Panc1 (cell line): Measurements from ENCODE around the gene GSS. TPM values are rescaled to one million over a fixed set of nuclear protein-coding genes. Genes with fewer than 3 reads are reported as not detected.

Experiments
- ATAC-seq: fragments of 200-7000 bp; cut with Tn5 transposase; 2 replicates; pipeline ENCODE4 v1.9.1; 2020; ENCODE audit warnings: mild to moderate bottlenecking, moderate library complexity
- BruUV-seq: library from RNA; stranded (reverse); fragments of 400-500 nt; replicated peaks from 2 replicates; lab custom pipeline; 2021; lab: Mats Ljungman, UMichigan
- CTCF ChIA-PET: fragments of 300-600 bp; sonication (Branson Sonifier 250); formaldehyde crosslinking; loops from one replicate; lab custom pipeline; 2022; ENCODE audit warnings: antibody characterized with exemption; lab: Charles Lee
- POLR2A ChIA-PET: fragments of 300-600 bp; sonication (Branson Sonifier 250); formaldehyde crosslinking; loops from one replicate; lab custom pipeline; 2022; ENCODE audit warnings: antibody characterized with exemption; lab: Charles Lee
- DNase-seq: peaks from one replicate; pipeline ENCODE4 v3.0.0-alpha.2; 2010; ENCODE audit warnings: low read depth, low spot score
- H3K27ac ChIP-seq: 2 replicates; pipeline ENCODE4 v1.5.1; 2011; ENCODE audit warnings: mild to moderate bottlenecking, low read length, inconsistent platforms
- H3K27me3 ChIP-seq: fragments of 200-500 bp; sonication (Bioruptor generic); 2 replicates; pipeline ENCODE4 v1.6.0; 2014; ENCODE audit warnings: low read length, inconsistent platforms; ENCODE audit not compliant: control insufficient read depth, insufficient read depth
- H3K36me3 ChIP-seq: fragments of 200-500 bp; sonication (Bioruptor generic); 2 replicates; pipeline ENCODE4 v1.5.1; 2014; ENCODE audit warnings: inconsistent platforms, mild to moderate bottlenecking, low read length, moderate library complexity; ENCODE audit not compliant: control insufficient read depth, insufficient read depth
- H3K4me1 ChIP-seq: 2 replicates; pipeline ENCODE4 v1.5.1; 2011; ENCODE audit warnings: inconsistent platforms, mild to moderate bottlenecking, low read length, moderate library complexity; ENCODE audit not compliant: control insufficient read depth, insufficient read depth
- H3K4me3 ChIP-seq, 2 experiments: 2 replicates each; pipeline ENCODE4 v1.5.1; 2011 to 2012; ENCODE audit warnings: low read depth in 2 of 2, low read length in 2 of 2, mild to moderate bottlenecking in 2 of 2, inconsistent platforms in 1 of 2, moderate library complexity in 1 of 2
- H3K9me3 ChIP-seq: fragments of 200-500 bp; sonication (Bioruptor generic); 2 replicates; pipeline ENCODE4 v1.5.1; 2014; ENCODE audit warnings: low read depth, mild to moderate bottlenecking, inconsistent platforms, low read length, moderate library complexity; ENCODE audit not compliant: control insufficient read depth, insufficient read depth
- POLR2AphosphoS5 ChIP-seq: IDR thresholded peaks from 2 replicates; pipeline ENCODE4 v1.6.1; 2012; ENCODE audit warnings: mild to moderate bottlenecking, low read depth, low read length, moderate library complexity
- SIN3A ChIP-seq: IDR thresholded peaks from 2 replicates; pipeline ENCODE4 v1.6.1; 2012; ENCODE audit warnings: low read depth, mild to moderate bottlenecking, low read length, moderate library complexity, borderline replicate concordance; ENCODE audit not compliant: insufficient read depth
- TCF7L2 ChIP-seq: IDR thresholded peaks from 2 replicates; pipeline ENCODE4 v1.6.1; 2011; ENCODE audit warnings: mild to moderate bottlenecking, low read depth, low read length, inconsistent platforms
- in situ Hi-C: cut with HindIII; loops from 2 replicates; pipeline ENCODE4 v1.10.0; 2016; ENCODE audit warnings: low sequenced_read_pairs, low pct_unique_long_range_greater_than_20kb
- intact Hi-C: fragments of 100-400 bp; cut with micrococcal nuclease; formaldehyde crosslinking; loops from one replicate; pipeline ENCODE4 v1.10.0; 2022; ENCODE audit not compliant: unreplicated experiment
- total RNA-seq: library from RNA; stranded (reverse); gene quantifications from one replicate; pipeline ENCODE4 v1.2.1, GENCODE V29; 2021; ENCODE audit not compliant: unreplicated experiment
- TF ChIP-seq, protein P1 (sequence below), 2 experiments: IDR thresholded peaks; 2 replicates each; pipeline ENCODE4 v1.6.1; 2011 to 2012; ENCODE audit warnings: low read depth in 2 of 2, control low read depth in 1 of 2, low read length in 1 of 2, mild to moderate bottlenecking in 1 of 2, moderate library complexity in 1 of 2; ENCODE audit not compliant: insufficient read depth in 1 of 2
- TF ChIP-seq, protein P2 (sequence below): fragments of 450-650 bp; IDR thresholded peaks from 2 replicates; pipeline ENCODE4 v1.5.1; 2017; ENCODE audit warnings: mild to moderate bottlenecking

GSS gene
- total RNA-seq, 1 experiment from 2014 or later: 64.8 TPM

DNA sequence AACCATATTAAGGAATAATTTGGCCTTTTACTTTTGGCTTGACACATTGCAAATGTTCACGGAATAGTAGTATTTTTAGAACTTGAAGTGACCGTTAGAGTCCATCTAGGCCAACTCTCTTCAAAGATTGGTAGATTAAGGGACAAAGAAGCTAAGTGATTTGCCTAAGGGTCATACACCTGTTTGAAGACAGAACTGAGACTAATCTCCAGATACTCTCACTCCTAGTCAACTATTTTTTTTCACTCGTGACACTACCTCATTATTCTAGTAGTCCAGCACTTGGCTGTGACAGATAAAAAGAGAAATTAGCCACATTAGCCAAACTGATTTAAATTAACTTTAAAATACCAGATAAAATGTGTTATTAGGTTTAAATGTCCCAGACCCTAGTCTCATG lies 68.6 kb downstream of the GSS start:
- intact Hi-C loops (no loop called here), in situ Hi-C loops (no loop called here)
- no peak for ATAC-seq
- H3K4me3 ChIP-seq: no peak overlapping the region
- no TSS peak for BruUV-seq
- POLR2A ChIA-PET: no interaction called here
- H3K27me3 ChIP-seq: no peaks in the 10 kb centered on the region
- H3K9me3 ChIP-seq: no peaks in the 10 kb centered on the region
- TF ChIP-seq POLR2AphosphoS5 (no peak), SIN3A (no peak), TCF7L2 (no peak)
- TF ChIP-seq, protein P1, sequence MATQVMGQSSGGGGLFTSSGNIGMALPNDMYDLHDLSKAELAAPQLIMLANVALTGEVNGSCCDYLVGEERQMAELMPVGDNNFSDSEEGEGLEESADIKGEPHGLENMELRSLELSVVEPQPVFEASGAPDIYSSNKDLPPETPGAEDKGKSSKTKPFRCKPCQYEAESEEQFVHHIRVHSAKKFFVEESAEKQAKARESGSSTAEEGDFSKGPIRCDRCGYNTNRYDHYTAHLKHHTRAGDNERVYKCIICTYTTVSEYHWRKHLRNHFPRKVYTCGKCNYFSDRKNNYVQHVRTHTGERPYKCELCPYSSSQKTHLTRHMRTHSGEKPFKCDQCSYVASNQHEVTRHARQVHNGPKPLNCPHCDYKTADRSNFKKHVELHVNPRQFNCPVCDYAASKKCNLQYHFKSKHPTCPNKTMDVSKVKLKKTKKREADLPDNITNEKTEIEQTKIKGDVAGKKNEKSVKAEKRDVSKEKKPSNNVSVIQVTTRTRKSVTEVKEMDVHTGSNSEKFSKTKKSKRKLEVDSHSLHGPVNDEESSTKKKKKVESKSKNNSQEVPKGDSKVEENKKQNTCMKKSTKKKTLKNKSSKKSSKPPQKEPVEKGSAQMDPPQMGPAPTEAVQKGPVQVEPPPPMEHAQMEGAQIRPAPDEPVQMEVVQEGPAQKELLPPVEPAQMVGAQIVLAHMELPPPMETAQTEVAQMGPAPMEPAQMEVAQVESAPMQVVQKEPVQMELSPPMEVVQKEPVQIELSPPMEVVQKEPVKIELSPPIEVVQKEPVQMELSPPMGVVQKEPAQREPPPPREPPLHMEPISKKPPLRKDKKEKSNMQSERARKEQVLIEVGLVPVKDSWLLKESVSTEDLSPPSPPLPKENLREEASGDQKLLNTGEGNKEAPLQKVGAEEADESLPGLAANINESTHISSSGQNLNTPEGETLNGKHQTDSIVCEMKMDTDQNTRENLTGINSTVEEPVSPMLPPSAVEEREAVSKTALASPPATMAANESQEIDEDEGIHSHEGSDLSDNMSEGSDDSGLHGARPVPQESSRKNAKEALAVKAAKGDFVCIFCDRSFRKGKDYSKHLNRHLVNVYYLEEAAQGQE (IDR thresholded peaks at IDR 0.05; ENCODE audit: insufficient read depth in 1 of 2, low read depth in 2 of 2, low read length in 1 of 2): no peak
- TF ChIP-seq, protein P2, sequence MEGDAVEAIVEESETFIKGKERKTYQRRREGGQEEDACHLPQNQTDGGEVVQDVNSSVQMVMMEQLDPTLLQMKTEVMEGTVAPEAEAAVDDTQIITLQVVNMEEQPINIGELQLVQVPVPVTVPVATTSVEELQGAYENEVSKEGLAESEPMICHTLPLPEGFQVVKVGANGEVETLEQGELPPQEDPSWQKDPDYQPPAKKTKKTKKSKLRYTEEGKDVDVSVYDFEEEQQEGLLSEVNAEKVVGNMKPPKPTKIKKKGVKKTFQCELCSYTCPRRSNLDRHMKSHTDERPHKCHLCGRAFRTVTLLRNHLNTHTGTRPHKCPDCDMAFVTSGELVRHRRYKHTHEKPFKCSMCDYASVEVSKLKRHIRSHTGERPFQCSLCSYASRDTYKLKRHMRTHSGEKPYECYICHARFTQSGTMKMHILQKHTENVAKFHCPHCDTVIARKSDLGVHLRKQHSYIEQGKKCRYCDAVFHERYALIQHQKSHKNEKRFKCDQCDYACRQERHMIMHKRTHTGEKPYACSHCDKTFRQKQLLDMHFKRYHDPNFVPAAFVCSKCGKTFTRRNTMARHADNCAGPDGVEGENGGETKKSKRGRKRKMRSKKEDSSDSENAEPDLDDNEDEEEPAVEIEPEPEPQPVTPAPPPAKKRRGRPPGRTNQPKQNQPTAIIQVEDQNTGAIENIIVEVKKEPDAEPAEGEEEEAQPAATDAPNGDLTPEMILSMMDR: no peak
- DNase-seq: no peak
- H3K36me3 ChIP-seq: no peaks in the 10 kb centered on the region
- no peaks in the 10 kb centered on the region for H3K4me1 ChIP-seq
- no peak overlapping the region for H3K27ac ChIP-seq
- CTCF ChIA-PET: no interaction called here

DNA sequence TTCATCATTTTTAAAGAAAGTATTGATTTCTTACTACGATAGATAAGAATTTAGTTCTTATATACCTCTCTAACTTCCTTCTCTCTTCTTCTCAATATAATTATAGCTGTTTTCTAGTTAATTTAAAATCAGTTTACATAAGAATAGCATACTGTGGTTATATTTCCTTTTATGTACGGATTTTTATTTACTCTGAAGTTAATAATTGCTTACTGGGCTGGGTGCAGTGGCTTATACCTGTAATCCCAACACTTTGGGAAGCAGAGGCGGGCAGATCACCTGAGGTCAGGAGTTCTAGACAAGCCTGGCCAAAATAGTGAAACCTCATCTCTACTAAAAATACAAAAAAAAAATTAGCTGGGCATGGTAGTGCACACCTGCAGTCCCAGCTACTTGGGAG lies 69.5 kb downstream of the GSS start:
- Histone ChIP-seq H3K27ac (no peak overlapping the region), H3K27me3 (no peaks in the 10 kb centered on the region), H3K9me3 (no peaks in the 10 kb centered on the region), H3K36me3 (no peaks in the 10 kb centered on the region), H3K4me1 (no peaks in the 10 kb centered on the region), H3K4me3 (no peak overlapping the region)
- CTCF ChIA-PET: no interaction called here
- intact Hi-C loops (no loop called here), in situ Hi-C loops (no loop called here)
- no peak for DNase-seq
- POLR2A ChIA-PET: no interaction called here
- TF ChIP-seq, protein P1 (IDR thresholded peaks at IDR 0.05; ENCODE audit: insufficient read depth in 1 of 2, low read depth in 2 of 2, low read length in 1 of 2): no peak
- no peak for TF ChIP-seq TCF7L2
- TF ChIP-seq POLR2AphosphoS5: no peak
- TF ChIP-seq SIN3A: no peak
- TF ChIP-seq, protein P2: no peak
- no TSS peak for BruUV-seq
- no peak for ATAC-seq
